Measurements from ENCODE around the gene ANKRD33B. TPM values are rescaled to one million over a fixed set of nuclear protein-coding genes. Genes with fewer than 3 reads are reported as not detected.

Gene ANKRD33B
- total and polyA plus RNA-seq, 9 of the 15 experiments (the other 6 are each of a cell fraction or from before 2014, with no cell fraction given): 0.10 to 1.7 (median 0.40) TPM

DNA sequence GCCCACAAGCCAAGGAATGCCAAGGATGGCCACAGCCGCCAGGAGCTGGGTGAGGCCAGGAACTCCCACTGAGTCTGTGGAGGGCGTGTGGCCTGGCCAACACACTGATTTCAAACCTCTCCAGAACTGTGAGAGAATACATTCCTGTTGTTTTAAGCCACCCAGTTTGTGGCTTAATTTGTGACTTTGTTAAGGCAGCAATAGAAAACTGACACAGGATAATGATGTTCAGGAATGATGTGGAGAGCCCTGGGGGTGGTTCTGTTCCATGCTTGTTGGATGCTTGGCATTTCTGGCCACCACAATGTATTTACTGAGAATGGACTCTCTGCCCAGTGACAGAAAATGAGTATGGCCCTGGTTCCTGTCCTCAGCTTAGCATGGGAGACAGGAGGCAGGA, 114.4 kb downstream of the ANKRD33B start (continued):
- no peak for TF ChIP-seq ZFP91 (CRISPR knock-in tag; IDR thresholded peaks at IDR 0.05)

GRCh38 chr5:10679336-10679988, 115.6 kb downstream of the ANKRD33B start:
- Histone ChIP-seq H3K36me3 (ENCODE audit: control insufficient read depth, insufficient read depth, low read length) (peaks cover 60% of the 10 kb centered on the region; the same call in 2 of the 3 replicates), H3K27me3 (ENCODE audit: control insufficient read depth in 2 of 2, insufficient read depth in 2 of 2, low read length in 2 of 2) (peaks cover 0 to 12% of the 10 kb centered on the region in 2 experiments; a peak in 4 of 5 replicates), H3K4me1 (replicated peaks in 1 of 2; ENCODE audit: control insufficient read depth in 2 of 2, insufficient read depth in 2 of 2, low read length in 2 of 2) (no peaks in the 10 kb centered on the region), H3K4me2 (ENCODE audit: insufficient read depth, low read length) (no peak overlapping the region), H3K9me1 (ENCODE audit: control insufficient read depth, insufficient read depth, low read length) (no peaks in the 10 kb centered on the region), H3K9me3 (replicated peaks; ENCODE audit: control insufficient read depth, insufficient read depth, low read depth, low read length) (no peaks in the 10 kb centered on the region), H4K20me1 (replicated peaks; ENCODE audit: control insufficient read depth, insufficient read depth, low read length) (peaks cover 15% of the 10 kb centered on the region), H3K79me2 (ENCODE audit: control insufficient read depth, insufficient read depth, low read length) (no peaks in the 10 kb centered on the region), H3K4me3 (no peak overlapping the region), H3K9ac (ENCODE audit: insufficient read depth in 1 of 2, low read depth in 2 of 2, low read length in 2 of 2) (no peak overlapping the region), H2AFZ (ENCODE audit: low read depth, low read length) (no peak overlapping the region), H3K27ac (ENCODE audit: extremely low read depth, low read depth, low read length) (no peak overlapping the region)
- 89% methylated on average over 15 of the region's 15 CpGs for WGBS (ENCODE audit: insufficient coverage, low coverage, missing lambda C conversion rate)
- ATAC-seq (no peak), FAIRE-seq (no peak), DNase-seq (ENCODE audit: extremely low read depth in 1 of 4, low spot score in 3 of 4) (no peak)
- in situ Hi-C loops (cut with MboI): no loop called here
- no peak for TF ChIP-seq U2AF1 (optimal IDR thresholded peaks at IDR 0.05; ENCODE audit: low read depth, low read length)
- TF ChIP-seq, protein P1, sequence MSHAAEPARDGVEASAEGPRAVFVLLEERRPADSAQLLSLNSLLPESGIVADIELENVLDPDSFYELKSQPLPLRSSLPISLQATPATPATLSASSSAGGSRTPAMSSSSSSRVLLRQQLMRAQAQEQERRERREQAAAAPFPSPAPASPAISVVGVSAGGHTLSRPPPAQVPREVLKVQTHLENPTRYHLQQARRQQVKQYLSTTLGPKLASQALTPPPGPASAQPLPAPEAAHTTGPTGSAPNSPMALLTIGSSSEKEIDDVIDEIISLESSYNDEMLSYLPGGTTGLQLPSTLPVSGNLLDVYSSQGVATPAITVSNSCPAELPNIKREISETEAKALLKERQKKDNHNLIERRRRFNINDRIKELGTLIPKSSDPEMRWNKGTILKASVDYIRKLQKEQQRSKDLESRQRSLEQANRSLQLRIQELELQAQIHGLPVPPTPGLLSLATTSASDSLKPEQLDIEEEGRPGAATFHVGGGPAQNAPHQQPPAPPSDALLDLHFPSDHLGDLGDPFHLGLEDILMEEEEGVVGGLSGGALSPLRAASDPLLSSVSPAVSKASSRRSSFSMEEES (CRISPR knock-in tag; IDR thresholded peaks at IDR 0.05): no peak
- no peak for TF ChIP-seq HNRNPH1 (optimal IDR thresholded peaks at IDR 0.05; ENCODE audit: low read depth, low read length)
- no peak for TF ChIP-seq BDP1 (IDR thresholded peaks at IDR 0.05; ENCODE audit: insufficient read depth, insufficient read length)
- TF ChIP-seq NCOA1 (IDR thresholded peaks at IDR 0.05; ENCODE audit: low read depth): no peak
- TF ChIP-seq POLR2G (IDR thresholded peaks at IDR 0.05; ENCODE audit: low read depth, low read length): peak; percentile 38; the same call in 1 of the 2 replicates
- POLR2A ChIA-PET: interaction anchor here (0.7 to 1.6 kb wide), 4 partner anchors 10 to 23 kb away, joined by 3 to 5 read pairs (median 4); no protein-coding TSS in a partner anchor
- intact Hi-C loops (cut with micrococcal nuclease): no loop called here
- CTCF ChIA-PET (ENCODE audit: low intra/inter-chr PET ratio): no interaction called here
- BruUV-seq (replicated peaks): no TSS peak

All from K562 (cell line).